GOT3 (cell line): ENCODE data around the gene COMMD7.
A peak's percentile ranks its signal among the peaks of the same experiment; 100 is the strongest.

Experiments
- DNase-seq: peaks from one replicate; lab custom pipeline; 2025; ENCODE audit warnings: mixed read lengths; lab: John Stamatoyannopoulos, UW

COMMD7 gene

DNA sequence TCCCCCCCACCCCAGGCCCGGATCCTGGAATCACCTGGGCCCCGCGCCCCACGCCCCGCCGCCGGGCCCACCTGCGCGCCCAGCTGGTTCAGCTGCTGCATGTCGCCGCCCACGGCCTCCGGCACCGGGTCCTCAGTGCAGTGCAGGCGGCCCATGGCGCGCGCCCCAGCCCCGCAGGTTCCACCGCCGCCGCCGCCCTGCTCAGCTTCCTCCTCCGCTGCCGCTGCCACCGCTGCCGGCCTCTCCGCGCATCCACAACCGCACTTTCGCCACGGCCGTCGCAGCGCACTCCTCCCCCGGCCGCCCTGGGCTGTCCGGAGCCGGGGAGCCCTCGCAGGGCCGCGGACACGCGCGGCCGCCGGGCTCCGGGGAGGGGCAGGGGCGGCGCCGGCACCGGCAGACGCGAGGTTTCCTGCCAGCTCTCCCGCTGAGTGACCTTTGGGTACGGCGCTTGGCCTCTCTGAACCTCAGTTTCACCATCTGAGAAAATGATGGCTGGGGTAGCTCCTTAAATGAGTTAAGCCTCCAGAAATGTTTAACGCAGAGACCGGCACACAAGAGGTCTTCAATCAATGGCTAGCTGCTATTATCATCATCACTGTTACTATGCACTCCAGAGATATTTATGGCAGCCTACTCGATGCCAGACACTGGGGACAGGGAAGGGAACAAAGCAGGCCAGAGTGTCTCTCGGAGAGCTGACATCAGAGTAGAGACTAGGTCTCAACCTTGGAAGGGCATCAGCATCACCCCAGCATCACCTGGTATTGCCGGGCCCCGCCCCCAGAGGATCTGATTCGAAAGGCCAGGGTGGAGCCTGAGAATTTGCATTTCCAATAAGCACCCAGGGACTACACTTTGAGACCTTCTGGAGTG lies at the start of gene COMMD7:
TSS of gene COMMD7 (minus strand) at position 231 of the 876 bp plus-strand sequence. CDS start at position 155, 76 bp downstream.
- DNase-seq, result no peak

DNA sequence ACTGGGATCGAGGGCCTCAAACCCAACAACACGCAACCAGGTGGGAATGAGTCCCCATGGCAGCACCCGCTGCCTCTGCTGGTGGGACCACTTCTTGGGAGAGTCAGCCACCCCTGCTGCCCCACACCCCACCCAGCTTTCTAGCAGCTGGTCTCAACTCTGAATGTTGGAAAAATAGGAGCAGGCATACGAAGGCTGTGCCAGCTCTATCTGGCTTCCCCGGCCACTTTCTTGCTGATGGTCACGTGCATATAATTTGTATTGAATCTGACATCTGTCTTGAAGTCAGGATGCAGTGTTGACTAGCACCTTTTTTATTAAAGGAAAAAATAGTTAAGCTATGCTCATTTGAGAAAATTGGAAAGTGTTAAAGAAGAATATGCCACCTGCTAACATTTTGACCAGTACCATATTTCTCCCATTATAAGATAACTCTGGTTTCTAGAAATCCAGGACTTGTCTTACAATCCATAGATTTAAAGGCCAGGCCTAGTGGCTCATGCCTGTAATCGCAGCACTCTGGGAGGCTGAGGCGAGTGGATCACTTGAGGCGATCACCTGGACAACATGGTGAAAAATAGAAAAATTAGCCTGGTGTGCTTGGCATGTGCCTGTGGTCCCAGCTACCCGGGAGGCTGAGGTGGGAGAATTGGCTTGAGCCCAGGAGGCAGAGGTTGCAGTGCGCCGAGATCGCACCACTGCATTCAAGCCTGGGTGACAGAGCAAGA lies 49.6 kb upstream of the COMMD7 start:
- DNase-seq, result no peak

DNA sequence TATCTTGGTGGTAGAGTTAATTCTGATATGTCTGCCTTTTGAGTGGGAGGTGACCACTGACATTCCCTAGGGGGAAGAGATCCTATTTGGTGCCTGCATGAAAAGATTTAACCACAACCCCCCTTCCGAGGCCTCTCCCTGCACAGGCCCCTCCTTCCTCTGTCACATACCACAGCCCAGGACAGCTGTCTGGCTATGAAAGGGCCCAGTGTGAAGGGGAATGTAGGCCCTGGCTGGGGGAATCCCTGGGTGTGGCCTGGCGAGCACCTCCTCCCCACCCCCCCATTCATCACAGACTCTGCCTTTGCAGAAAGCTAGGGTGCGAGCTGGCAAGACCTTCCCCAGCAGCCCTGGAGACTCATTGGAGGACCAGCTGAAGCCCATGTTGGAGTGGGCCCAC lies 49.0 kb upstream of the COMMD7 start:
- DNase-seq, result no peak

DNA sequence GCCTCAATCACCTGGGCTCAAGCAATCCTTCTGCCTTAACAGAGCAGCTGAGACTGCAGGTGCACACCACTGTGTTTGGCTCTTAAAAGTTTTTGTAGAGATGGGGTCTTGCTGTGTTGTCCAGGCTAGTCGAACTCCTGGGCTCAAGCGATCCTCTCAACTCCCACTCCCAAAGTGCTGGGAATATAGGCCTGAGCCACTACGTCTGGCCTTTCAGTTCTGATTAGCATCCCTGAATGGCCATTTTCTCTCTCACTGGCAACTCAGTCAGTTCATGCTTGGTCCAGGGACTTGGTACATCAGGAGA lies 47.4 kb upstream of the COMMD7 start:
- no peak for DNase-seq

DNA sequence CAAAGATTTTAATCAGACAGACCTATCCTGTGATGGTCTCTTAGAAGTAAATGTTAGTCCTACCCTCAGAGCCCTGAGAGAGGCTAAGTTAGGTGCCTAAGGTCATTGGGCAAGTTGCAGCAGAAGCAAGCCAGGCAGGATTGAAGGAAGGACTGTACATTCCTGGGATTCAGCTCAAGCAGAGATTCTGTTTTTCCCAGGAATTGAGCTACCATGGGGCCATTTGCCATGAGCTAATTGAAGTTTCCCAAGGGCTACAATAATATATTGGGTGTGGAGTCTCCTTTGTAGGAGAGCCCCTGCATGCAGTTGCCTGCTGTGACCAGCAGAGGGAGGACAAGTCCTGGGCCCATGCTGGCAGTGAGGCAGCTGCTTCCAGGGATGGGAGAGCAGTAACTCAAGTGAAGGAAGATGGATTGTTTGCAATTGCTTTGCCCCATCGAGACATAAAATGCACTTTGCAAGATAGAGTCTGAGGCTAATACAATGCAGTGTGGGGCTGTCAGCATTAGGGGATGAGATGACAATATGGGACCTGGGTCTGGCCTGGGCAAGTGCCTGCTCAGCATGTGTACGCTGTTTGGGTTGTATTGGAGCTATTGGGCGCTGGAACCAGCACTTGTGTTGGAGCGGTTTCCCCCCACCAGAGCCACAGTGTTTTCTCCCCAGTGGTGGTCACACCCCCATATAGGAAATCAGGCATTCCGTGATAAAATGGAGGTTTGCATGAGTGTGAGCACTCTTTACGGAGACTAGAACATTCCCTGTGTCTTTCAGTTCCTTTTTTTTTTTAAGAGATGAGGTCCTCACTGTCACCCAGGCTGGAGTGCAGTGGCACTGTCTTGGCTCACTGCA lies 46.9 kb upstream of the COMMD7 start:
- peak; percentile 32 for DNase-seq

DNA sequence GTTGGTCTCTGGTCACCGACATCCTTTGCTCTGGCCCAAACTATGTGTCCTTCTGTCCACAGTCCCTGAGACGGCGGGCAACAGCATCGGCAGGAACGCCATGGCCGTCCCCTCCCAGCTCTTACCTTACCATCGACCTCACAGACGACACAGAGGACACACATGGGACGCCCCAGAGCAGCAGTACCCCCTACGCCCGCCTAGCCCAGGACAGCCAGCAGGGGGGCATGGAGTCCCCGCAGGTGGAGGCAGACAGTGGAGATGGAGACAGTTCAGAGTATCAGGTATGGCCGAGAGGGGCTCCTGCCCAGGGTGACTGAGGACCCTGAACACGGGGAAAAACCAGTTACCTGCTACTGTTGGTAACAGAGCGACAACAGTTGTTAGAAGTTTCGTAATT lies 43.9 kb upstream of the COMMD7 start:
- DNase-seq, result no peak

DNA sequence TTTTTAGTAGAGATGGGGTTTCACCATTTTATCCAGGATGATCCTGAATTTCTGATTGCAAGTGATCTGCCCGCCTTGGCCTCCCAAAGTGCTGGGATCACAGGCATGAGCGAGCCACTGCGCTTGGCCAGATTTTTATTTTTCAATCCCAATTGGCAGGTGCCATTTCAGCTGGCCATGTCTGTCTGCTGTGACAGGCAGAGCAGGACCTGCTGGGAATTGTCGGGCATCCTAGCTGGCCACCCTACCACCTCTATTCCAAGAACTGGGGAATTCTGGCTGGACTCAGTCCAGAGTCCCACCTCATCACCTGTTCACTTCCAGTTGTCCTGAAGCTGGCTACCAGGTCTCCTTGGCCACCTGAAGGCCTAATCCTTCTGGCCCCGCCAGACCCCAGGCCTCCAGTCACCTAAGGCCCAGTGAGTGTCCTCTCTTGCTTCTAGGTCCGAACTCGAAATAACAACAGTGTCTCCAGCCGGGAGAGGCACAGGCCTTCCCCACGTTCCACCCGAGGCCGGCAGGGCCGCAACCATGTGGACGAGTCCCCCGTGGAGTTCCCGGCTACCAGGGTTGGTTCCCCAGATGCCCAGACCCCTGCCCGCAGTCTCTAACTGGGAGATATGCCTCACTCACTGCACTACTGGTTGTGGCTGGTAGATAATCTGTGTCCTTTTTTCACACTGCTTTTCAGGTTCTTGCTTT lies 42.9 kb upstream of the COMMD7 start:
- no peak for DNase-seq

DNA sequence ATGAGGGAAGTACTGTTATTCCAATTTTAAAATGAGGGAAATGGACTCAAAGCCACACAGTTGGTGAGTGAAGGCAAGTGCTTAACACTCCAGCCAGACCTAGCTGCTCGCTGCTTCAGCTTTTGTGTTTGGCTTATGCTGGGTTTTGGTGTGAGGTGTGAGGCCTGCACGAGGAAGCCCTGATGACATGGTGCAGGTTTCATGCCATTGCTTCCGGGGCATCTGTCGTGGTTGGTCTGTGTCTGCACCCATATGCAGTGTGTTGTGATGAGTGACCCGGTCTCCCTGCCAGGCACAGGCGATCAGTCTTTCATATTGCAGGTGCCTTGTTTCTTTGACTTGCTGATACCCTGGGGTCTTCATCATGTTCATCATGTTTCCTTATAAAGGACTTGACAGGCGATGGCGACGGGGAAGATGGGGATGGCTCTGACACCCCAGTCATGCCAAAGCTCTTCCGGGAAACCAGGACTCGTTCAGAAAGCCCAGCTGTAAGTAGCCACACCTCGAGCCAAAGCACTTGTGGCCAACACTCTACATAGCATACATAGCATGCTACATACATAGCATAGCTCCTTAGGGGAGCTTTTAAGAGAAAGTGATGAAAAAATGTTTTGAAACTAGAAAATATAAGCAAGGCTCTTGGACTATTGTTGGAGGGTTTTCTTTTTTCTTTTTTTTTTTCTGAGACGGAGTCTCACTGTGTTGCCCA lies 41.3 kb upstream of the COMMD7 start:
- DNase-seq, result no peak

DNA sequence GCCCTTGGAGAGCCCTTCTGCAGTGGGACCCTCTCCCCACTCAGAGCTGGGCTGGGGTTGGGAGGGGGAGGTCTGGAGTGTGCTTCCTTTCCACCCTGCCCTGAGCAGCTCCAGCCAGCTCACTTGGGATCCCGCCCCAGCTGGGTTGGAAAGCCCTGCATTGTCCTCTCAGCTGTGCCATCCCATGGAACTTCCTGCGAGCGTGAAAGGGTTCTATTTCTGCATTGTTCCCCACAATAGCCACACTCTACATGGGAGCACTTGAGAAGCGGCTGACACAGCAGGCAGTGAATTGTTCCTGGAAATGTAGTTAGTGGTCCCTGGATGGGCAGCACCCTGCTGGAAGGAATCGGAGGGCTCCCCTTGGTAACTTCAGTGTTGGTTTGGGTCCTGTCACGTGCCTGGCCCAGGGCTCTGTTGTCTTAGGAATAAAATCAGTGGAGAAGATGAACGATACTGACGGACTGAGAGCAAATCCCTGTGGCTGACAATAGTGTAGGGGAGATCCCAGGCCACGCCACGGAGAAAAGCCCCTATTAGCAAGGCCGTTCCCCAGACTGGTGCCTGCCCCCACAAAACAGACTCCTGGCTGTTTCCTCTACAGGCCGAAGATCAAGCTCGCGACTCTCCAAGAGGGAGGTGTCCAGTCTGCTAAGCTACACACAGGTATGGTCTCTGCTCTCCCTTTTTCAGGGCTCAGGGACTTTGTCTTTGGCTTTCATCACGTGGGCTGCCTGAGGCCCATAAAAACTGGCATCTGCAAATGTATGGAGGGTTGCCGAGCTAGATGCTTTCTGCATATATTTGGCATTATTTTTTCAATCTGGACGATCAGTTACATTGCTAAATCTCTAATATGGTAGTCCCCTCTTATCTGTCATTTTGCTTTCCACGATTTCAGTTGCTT lies 37.7 kb upstream of the COMMD7 start:
- no peak for DNase-seq

DNA sequence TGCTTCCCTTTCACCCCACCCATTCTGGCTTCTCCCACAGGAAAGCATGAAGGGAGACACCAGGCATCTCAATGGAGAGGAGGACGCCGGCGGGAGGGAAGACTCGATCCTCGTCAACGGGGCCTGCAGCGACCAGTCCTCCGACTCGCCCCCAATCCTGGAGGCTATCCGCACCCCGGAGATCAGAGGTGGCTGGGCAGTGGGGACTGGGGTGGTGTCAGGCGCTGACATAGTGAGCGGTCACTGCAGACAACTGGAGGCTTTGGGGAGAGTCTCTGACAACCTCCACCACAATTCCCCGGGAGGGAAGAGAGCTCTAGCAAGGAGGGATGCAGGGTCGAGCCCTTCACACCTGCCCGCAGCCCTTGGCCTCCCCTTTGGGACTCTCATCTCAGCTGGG lies 37.0 kb upstream of the COMMD7 start:
- no peak for DNase-seq

DNA sequence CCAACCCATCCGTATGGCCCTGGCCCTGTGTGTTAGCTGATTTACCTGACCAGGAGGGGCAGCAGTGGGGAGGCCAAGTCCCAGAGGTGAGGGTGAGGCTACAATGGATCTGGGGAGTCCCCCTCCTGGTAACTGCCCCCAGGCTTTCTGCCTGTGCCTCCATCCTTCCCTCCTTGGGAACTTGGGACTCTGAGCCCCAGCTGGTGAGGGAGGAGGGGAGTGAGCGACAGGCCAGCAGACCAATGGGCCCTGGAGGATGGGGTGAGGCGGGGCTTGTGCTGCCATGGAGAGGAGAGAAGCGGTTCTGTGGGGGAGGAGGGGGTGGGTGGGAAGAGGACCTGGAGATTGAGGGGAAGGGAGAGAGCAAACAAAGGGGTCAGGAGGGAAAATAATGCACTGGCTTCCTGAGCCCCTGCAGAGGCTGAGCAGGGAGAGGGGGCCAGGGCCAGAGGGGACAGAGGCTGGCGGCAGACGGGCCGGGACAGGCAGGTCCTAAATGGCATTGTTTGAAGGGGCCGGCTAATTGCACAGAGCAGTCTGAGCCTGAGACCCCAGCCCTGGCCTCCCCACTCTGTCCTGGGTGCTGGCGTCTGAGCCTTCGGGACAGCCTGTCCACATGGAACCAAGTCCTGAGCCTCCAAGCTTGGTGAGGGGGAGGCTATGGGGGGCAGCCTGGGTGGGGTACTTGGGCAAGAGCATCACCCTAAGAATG lies 36.4 kb upstream of the COMMD7 start:
- no peak for DNase-seq

DNA sequence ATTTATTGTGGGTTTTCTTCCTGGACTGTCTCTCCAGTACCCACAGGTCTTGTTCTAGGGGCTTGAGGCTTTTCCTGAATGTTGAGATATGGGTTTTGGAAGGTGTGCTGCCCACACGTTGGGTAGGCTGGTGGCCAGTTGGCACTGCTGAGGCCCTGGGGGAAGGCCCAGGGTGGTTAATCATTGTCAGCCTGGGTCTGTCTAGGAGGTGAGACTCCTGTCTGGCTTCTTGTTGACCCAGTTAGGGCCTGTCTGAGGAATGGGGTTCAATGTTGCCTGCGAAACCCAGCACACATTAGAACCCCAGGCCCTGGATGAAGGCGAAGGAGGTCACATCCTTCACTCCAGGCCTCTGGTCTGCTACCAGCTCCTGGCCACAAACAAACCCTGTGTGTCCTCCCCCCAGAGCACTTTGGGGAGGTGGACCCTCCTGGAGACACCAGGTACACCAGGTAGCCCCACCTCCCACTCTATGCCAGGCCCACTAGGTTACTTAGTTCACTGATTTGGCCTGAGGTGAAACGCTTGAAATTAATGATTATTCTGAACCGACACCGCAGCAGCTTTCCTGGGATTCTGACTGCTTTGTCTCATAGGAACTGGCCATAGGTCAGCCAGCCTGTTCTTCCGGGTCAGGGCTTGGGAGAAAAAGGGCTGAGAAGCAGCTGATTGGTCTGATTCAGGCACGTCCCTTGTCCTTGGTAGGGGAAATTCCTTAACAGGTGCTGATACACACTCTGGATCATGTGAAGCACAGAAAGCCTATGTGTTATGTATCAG lies 34.1 kb upstream of the COMMD7 start:
- DNase-seq, result no peak

DNA sequence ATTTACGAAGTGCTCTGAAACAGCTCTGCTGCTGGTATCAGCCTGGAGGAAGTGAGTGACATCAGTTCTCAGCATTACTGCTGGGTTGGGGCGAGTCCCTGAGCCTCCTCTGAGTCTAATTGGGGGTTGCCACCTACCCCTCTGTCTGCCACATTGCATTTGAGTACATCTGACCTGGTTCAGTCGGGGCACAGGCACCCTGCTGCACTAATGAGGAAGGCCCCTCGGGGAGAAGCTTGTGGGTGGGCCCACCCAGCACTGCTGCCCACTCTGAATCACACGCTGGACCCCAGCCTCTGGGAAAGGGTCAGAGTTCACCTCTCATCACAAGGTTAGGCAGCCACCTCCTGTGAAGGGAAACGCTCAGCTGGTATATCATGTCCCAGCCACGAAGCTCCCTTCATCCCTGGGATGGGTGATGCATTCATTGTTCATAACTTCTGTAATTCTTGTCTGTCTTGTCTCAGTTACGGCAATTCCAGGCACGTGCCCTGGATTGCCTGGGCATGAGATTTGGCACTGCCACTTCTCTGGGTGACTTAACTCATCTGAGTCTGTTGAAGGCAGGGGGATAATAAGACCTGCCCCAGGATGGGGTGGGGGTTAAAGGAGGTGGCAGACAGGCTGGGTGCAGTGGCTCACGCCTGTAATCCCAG lies 32.2 kb upstream of the COMMD7 start:
- DNase-seq, result no peak

DNA sequence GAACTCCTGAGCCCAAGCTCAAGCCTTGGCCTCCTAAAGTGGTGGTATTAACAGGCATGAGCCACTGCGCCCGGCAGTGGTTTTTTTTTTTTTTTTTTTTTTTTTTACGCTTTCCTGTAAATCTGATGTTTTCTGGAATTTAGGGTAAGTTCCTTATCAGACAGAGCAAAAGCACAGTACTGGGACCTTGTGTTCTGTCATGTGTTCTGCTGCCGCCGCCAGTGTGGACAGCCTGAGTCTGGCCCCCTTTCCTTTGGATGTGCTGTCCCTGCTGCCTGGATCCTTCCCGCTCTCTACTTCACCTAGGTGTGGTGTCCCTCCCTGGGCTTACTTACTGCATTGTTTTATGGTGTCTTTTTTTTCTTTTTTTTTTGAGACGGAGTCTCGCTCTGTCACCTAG lies 30.6 kb upstream of the COMMD7 start:
- no peak for DNase-seq

DNA sequence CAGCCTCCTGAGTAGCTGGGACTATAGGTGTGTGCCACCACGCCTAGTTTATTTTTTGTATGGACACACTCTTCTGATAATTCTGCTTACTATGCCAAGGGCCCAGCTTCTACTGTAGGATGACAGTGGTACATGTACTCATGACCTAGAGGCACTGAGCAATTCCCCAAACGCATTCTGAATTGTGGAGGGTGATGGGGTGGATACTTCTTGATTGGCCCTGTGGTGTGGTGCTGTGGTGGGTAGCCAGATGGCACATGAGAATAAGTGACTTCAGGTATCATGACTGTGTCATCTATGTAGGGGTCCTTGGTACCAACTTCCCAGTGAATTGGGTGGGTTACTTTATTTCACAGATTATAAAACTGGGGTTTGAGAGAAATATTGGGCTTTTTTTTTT lies 30.0 kb upstream of the COMMD7 start:
- DNase-seq, result no peak

DNA sequence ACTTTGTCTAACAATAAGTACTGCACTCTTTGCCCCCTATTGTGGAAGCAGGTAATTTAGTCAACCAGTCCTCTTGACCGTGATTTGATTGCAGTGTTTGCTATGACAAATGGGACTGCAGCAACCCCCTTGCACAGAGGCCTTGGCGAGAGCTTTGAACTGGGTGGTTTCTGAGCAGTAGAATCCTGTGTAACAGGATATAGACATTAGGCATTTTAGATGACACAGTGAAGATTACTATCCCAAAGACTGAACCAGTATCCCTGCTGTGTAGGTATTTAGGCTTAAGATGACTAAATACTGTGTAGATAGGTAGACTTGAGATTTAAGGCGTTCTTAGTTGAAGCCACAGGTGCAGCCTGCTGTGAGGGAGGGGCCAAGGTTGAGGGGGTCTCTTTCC lies 28.8 kb upstream of the COMMD7 start:
- no peak for DNase-seq

DNA sequence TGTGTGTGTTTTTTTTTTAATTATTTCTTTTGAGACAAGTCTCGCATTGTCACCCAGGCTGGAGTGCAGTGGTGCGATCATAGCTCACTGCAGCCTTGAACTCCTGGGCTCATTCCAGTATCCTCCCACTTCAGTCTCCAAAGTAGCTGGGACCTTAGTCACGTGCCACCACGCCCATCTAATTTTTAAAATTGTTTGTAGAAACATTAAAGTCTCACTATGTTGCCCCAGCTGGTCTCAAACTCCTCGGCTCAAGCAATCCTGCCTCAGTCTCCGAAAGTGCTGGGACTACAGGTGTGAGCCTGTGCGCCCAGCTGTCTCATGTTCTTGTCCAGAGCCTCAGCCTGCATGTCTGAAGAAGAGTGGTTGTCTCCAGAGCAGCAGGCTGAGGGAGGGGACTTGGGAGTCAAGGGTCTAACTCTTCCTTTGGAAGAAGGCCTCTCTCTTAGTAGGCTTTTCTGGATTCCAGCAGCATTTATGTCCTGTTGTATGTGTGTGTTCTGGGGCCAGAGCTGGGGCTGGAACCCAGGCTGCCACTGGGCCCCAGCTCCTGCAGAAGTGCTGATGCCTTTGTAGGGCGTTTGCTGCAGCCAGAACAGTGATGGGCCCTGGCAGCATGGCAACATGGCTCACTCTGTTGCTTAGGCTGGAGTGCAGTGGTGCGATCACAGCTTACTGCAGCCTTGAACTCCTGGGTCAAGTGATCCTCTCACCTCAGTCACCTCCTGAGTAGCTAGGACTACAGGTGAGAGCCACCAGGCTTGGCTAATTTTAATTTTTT lies 24.3 kb upstream of the COMMD7 start:
- no peak for DNase-seq
